ENCODE data around the gene NMRAL1. TPM values are rescaled to one million over a fixed set of nuclear protein-coding genes. Genes with fewer than 3 reads are reported as not detected.

The NMRAL1 gene
- total RNA-seq, 4 donors from 2014 or later: 51.9 to 72.8 (median 58.2) TPM

- TF ChIP-seq CTCF (IDR thresholded peaks at IDR 0.05): no peak
- TF ChIP-seq POLR2A (IDR thresholded peaks at IDR 0.05): no peak
- no peak overlapping the region for H3K4me3 ChIP-seq (ENCODE audit: low read depth, poor library complexity, severe bottlenecking)
- intact Hi-C loops (cut with DNase I; ENCODE audit: low total_unique reads): no loop called here
- 90 to 91% methylated on average over 10 of the region's 10 CpGs for WGBS, 2 donors
- DNase-seq (ENCODE audit: low spot score in 2 of 2): no peak
Observed at GRCh38 chr16:4512473-4512872, 38.0 kb upstream of the NMRAL1 start.

GRCh38 chr16:4511441-4512082, 37.1 kb upstream of the NMRAL1 start:
- no peak overlapping the region for H3K4me3 ChIP-seq (ENCODE audit: low read depth, poor library complexity, severe bottlenecking)
- no peak for TF ChIP-seq POLR2A (IDR thresholded peaks at IDR 0.05)
- no peak for TF ChIP-seq CTCF (IDR thresholded peaks at IDR 0.05)
- 56 to 63% methylated on average over 8 to 9 of the region's 9 CpGs for WGBS, 2 donors
- intact Hi-C loops (cut with DNase I; ENCODE audit: low total_unique reads): no loop called here
- no peak for DNase-seq (ENCODE audit: low spot score in 2 of 2)

GRCh38 chr16:4510747-4511426, 36.5 kb upstream of the NMRAL1 start:
- no peak overlapping the region for H3K4me3 ChIP-seq (ENCODE audit: low read depth, poor library complexity, severe bottlenecking)
- no peak for TF ChIP-seq CTCF (IDR thresholded peaks at IDR 0.05)
- no peak for TF ChIP-seq POLR2A (IDR thresholded peaks at IDR 0.05)
- intact Hi-C loops (cut with DNase I; ENCODE audit: low total_unique reads): no loop called here
- WGBS, 2 donors: 38 to 42% methylated on average over 14 of the region's 14 CpGs
- no peak for DNase-seq (ENCODE audit: low spot score in 2 of 2)

- TF ChIP-seq CTCF (IDR thresholded peaks at IDR 0.05) (no peak), POLR2A (IDR thresholded peaks at IDR 0.05) (no peak)
- 72 to 82% methylated on average over 5 of the region's 5 CpGs for WGBS, 2 donors
- intact Hi-C loops (cut with DNase I; ENCODE audit: low total_unique reads): no loop called here
- H3K4me3 ChIP-seq (ENCODE audit: low read depth, poor library complexity, severe bottlenecking): no peak overlapping the region
- no peak for DNase-seq (ENCODE audit: low spot score in 2 of 2)
Observed at GRCh38 chr16:4510131-4510530, 35.7 kb upstream of the NMRAL1 start.

GRCh38 chr16:4509420-4509819, 35.0 kb upstream of the NMRAL1 start:
- WGBS, 2 donors: 85 to 91% methylated on average over 7 to 8 of the region's 8 CpGs
- no peak for DNase-seq (ENCODE audit: low spot score in 2 of 2)
- H3K4me3 ChIP-seq (ENCODE audit: low read depth, poor library complexity, severe bottlenecking): no peak overlapping the region
- TF ChIP-seq POLR2A (IDR thresholded peaks at IDR 0.05) (no peak), CTCF (IDR thresholded peaks at IDR 0.05) (no peak)
- intact Hi-C loops (cut with DNase I; ENCODE audit: low total_unique reads): loop anchor here (5.0 kb wide), 1 partner anchor 38 kb away; no protein-coding TSS in a partner anchor

Measured in lower leg skin (tissue), 4 donors.